HG03520 (cell line): ENCODE measurements around the gene C16orf86.
A peak's percentile ranks its signal among the peaks of the same experiment; 100 is the strongest.

ENCODE experiments used
- ATAC-seq: cut with Tn5 transposase; IDR thresholded peaks from one replicate; pipeline ENCODE4 v1.9.1; 2021; ENCODE audit warnings: mild to moderate bottlenecking, moderate library complexity; ENCODE audit not compliant: unreplicated experiment

The C16orf86 gene

DNA sequence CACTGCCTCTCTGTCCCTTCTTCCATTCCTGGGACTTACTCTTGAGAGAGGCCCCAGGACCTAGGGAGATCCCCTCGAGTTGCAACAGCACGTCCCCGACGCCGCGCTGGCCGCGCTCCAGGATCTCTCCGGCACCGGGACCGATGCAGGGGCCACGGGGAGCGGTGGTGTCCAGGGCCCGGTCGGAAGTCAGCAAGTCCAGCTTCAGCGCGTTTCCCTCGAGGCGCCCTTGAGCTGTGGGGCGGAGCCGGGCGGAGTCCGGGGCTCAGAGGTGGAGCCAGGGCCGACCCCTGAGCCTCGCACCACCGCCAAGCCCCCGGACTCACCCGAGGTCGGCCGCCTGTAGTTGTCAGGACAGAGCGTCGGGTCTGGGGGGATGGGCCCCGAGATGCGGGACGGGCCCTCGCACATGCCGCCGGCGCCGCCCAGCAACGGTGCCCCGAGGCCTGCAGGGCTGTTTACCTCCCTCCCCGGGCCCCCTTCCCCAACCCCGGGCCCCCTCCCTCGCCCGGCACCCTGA, 522 bp upstream of the C16orf86 start:
- no peak for ATAC-seq

DNA sequence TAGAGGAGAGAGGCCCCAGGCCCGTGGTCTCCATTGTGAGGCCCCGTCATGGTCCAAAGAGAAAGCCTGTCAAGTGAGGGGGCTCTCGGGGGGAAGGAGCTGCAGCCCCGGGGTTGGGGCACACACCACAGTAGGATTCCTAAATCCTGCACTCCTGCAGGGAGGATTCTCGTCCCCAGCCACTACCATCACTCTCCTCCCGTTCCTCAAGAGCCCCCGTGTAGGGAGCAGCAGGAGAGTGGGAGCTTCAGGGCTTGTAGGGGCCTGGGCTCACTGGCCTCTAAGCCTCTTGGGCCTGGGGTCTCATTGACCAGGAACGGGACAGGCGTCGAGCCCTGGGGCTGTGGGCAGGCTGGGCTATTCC, 821 bp downstream of the C16orf86 start:
- ATAC-seq = no peak

DNA sequence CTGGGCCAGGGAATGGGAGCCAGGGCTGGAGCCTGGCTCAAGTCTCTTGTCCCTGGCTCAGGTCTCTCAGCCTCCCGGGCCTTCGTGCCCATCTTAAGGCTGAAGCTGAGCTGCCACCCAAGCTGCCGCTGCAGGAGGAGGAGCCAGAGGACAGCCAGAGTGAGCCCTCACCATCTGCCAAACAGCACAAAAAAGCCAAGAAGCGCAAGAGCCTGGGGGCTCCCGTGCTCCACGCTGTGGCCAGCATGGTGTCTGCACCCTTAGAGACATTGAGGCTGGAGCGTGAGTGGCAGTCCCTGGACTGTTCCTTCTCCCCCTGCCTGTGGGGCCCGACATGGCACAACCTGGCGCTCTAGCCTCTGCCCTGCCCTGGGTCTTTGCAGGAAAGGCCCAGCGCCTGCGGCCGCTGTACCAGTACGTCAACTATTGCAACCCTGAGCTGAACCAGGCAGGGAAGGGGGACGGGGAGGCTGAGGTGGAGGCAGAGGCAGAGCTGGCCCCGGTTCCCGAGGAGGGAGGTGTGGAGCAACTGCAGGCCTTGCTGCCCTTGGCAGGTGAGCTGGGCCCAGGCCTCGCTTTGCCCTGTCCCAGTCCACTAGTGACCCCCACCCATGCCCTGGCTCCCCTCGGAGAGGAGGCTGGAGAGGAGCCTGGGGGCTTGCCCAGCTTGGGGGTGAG, 1.3 kb downstream of the C16orf86 start:
- peak; percentile 75 for ATAC-seq

DNA sequence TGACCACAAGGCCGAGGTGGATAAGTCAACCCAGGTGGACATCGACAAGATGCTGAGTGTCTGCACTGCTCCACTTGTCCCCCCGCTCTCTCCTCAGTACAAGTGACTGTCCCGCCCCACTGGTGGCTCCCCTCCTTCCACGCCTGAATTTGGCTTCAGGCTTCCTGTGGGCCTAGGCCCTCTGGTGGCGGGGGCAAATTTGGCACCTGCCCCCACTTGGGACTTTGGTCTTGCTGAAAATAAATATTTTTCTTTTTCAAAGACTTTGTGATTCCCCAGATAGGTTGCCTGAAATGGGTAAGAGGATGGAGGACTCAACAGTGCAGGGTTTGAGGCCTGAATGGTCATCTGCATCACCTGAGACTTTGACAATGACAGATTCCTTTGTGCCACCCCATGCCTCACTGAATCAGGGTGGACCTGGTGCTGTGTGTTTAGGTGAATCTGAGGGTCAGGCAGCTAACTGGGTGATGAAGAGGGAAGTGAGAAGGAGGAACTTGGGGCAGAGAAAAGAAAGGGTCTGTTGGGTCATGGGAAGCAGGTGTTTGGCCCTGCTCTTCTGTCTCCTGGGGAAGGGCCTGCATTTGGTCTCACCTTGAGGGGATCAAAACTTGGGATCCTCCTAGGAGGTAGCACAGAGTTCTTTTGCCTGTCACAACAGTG, 2.0 kb downstream of the C16orf86 start:
- ATAC-seq = no peak

DNA sequence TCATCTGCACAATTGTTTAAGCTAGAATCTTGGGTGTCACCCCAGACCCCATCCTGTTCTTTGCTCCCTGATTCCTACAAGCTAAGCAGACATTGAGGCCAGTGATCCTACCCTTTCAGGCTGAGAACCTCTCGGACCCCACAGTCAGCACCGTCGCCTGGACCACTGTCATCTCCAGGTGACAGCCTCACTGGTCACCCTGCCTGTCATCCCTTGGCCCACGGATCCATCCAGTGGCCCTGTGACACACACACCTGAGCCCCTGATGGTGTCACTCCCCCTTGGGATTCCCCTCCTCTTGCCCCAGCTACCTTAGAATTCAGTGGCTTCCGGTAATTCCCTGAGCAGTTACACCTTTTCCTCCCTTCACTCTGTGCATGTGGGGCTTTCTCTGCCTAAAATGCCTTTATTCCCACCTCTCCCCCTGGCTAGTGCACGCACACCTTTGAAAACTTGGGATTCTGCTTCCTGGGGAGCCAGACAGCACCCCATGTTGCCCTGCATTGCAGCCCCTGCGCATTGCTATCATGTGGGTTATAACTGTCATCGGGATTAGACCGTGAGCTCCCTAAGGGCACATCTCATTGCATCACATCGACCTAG, 3.0 kb downstream of the C16orf86 start:
- no peak for ATAC-seq

DNA sequence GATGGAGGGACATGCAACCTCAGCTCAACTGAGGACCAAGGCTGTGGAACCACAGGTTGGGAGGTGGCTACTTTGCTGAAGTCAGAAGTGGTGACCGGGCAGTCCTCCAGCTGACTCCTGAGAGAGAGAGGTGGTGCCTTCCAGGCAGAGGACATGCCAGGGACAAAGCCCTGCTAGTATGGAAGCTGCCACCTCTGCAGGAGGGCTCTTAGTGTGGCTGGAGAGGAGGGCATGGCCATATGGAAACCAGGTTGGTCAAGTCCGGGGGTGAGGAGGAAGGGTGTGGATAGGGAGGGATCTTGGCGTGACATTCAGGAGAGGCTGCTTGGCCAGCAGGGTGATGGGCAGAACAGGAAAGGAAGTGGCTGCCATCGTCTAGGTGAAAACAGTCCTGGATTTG, 5.7 kb downstream of the C16orf86 start:
- ATAC-seq = no peak

DNA sequence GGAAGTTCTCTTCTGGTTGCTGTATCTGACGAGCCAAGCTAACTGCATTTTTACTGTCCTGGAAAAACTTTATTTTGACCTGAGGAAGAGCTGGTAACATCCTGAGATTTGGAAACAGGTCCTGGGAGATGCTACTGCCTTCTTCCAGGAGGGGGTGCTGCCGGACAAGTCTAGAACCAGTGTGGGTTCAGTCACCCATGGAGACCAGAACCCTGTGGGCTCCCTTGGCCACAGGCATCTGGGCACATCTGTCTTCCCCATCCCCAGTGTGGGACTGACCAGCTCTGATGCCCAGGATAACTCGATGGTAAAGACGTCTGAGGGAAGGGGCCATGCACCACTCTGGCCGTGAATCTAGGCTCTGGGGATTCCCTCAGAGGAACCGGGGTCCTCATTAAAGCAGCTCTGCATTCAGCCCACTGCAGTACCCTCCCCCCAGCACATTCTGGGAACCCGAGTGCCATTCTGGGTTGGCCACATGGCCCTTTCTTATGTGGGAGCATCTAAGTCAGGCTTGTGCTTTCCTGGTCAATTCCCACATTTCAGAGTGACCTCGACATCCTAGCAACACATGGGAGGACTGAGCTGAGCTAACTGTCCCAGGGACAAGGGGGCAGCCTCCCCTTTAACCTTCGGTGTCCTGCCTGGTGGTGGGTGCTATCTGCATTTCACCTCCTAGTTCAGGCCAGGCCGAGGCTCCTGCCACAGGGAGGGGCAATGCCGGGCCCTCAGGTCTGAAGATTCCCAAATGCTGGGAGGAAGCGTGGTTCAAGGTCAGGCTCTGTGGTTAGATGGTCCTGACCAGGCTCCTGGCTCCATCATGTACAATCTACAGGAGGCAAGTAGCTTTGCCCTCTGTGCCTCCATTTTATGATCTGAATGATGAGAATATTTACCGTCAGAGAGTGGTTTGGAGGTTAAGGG, 6.4 kb downstream of the C16orf86 start:
- no peak for ATAC-seq

DNA sequence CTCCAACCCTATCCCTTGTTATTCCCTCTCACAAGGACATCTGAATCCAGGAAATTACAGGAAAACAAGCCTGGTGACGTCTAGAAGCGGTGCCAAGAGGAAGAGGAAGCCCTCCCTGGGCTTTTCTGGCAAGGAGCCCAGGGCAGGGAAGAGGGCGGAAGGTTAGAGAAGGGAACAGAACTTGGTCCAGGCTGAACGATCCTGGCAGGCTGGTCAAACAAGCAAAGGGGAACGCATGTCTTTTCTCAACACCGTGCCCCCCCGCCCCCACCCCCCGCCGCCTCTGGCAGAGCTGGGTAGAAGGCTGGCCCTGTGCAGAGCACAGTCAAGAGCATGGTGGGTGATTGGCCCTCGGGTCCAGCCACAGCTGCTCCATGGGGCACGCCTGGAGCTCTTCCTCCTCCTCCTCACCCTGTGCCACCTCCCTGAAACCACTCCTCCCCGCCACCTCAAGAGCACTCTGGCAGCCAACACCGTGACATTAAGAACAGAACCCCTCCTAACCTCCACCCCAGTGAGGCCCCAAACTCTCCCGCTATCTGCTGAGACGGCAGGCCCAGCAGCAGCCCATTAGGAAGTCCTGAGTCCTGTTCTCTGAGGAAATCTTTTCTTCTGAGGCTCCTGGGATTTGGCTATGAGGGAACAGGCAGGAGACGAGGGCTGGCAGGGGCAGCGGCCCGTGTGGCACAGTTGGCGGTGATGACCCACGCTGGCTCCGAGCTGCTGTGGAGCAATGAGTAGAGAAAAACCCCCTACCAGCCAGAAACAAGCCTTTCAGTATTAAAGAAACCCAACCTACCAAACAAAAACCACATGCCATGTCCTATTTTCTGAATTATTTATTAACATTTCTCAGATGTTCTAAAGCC, 7.3 kb downstream of the C16orf86 start:
- no peak for ATAC-seq

DNA sequence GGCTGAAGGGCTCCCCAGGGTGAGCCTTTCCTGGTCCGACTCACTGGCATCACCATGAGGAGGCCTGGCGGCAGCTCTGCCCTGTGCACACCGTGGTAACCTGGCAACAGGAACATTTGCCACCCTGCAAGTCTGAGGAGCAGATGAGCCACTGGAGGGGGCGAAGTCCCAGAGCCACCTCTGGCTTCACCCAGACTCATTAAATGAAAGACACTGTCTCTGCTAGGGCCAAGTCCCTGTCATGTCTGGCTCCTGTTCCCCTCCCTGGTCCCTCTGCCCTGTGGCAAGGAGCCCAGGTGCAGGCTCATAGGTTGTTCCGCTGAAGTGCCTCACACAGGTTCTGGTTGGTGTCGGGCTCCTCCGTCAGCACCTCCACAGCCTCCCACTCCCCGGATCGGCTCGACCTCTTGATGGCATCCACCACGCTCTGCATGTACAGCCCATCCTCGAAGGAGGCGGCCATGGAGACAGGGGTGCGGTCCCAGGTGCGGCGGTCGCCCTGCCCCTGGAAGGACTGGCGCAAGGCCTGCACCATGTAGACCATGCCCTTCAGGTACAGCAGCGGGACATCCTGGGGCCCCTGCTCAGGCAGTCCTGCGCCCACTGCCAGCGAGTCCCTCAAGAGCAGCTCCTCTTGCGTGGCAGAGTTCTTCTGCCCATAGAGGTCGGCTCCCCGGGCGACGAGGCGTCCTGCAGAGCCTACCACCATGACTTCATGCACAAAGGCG, 8.4 kb downstream of the C16orf86 start:
- no peak for ATAC-seq

DNA sequence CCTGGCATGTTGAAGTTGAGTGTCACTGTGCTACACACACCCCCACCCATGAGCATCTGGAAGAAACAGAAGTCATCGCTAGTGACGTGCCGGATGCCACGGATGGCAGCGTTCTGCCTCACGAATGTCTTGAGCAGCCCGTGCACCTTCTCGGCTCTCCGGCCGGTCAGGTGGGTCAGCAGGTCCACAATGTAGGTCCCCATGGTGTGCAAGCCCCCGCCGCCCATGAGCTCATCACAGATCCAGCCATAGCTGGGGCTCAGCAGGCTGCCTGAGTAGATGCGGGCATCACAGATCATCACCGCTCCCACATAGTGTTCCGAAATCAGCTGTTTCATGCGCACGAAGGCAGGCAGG, 8.9 kb downstream of the C16orf86 start:
- no peak for ATAC-seq

DNA sequence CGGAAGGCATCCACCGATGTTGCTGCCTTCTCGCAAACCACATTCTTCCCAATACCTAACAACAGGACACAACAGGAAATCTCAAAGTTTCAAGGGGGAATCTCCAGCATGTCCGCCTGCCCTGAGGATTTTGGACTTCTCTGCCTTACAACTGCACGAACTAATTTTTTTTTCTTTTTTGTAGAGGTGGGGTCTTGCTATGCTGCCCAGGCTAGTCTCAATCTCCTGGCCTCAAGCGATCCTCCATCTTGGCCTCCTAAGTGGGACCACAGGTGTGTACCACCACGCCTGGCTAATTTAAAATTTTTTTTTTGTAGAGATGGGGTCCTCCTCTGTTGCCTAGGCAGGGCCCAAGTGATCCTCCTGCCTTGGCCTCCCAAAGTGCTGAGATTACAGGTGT, 9.4 kb downstream of the C16orf86 start:
- ATAC-seq = no peak

DNA sequence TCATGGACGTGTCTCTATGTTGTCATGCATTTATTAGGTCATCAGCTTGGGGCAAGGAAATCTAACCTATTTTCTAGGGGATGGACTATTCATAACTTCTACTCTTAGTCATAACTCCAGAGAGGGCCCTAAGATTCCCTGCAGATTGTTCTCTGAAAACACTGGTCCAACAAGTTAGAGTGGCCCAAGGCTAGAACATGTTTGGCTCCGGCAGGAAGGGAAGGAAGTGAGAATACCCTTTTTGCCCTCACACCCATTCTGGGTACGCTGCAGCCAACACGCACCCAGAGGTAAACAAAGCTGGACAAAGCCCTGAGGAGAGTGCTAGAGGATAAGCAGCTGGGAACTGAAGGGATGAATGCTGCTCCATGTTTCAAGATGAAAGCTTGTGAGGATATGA, 9.9 kb downstream of the C16orf86 start:
- no peak for ATAC-seq

DNA sequence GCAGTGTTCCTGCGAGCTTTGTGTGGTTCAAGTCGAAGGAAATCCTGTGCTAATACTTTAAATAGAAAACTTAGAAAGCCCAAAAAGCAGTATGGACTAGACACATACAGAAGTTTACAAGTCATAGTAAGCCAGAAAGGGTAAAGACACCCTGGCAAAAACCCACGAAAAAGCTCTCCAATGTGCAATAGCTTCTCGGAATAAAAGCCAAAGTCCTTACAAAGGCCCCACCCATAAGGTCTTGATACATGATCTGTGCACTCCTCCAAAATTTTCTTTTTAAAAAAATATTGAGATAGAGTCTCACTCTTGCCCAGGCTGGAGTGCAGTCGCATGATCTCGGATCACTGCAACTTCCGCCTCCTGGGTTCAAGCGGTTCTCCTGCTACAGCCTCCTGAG, 10.3 kb downstream of the C16orf86 start:
- no peak for ATAC-seq

DNA sequence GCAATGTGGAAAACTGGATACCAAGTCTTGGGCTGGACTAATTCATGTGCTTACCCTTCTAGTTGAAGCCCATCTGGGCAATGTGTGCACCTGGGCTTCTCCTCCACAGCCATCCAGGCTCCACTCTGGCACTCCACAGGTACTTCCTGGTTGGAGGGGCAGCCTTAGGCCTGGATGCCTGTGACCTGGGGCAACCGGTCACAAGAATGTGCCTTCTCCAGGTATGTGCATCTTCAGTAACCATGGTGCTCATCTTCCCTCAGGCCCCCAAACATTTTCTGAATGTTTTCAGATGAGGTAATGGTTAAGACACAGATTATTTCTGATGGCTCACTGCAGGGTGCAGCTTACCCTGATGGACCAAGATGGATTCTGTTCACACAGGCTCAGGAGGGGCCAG, 11.1 kb downstream of the C16orf86 start:
- no peak for ATAC-seq

DNA sequence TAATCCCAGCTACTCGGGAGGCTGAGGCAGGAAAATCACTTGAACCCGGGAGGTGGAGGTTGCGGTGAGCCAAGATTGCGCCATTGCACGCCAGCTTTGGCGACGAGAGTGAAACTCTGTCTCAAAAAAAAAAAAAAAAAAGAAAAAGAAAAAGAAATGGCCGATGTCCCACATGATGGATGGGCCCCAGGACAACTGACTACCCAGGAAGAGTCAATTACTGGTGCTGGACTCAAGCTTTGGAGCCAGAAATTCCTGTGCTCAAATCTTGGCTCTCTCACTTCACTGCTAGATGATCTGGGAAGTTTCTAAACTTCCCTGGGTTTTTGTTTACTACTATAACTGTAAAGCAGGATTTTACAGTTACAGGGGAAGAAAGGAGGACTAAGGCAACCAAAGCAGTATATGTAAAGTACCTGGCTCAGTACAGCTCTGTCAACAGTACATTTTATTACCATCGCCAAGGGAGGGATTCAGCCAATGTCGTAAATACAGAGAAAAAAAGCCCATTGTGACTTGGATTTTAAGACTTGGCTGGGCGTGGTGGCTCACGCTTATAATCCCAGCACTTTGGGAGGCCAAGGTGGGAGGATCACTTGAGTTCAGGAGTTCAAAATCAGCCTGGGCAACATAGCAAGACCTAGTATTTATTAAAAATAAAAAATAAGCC, 11.9 kb downstream of the C16orf86 start:
- ATAC-seq = no peak

DNA sequence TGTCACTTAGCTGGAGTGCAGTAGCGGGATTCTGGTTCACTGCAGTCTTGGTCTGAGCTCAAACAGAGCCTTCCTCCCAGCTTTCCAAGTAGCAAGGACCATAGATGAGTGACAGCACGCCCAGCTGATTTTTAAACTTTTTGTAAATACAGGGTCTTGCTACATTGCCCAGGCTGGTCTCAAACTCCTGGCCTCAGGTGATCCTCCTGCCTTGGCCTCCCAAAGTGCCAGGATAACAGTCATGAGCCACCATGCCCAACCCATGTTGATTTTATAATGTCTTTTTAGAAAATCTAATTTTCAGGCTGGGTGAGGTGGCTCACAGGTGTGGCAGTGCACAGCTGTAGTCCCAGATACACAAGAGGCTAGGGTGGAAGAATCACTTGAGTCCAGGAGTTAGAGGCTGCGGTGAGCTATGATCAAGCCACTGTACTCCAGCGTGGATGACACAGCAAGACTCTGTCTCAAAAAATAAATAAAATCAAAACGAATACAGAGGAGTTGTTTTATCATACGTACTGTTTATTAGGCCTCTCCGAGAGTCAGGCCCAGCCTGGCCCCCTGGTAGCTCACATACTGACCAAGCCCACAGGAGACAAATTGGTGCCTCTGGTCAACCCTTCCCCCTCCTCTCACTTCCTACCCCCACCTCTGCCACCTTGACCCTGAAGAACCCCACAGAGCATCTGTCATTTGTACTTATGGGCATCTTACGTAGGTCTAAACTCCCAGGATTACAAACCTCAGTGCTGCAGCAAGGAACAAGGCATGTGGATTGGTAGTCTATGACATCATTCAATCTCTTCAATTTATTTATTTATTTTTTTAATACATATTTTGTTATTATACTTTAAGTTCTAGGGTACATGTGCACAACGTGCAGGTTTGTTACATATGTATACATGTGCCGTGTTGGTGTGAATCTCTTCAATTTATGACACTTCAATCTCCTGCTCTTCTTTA, 13.6 kb downstream of the C16orf86 start:
- ATAC-seq = no peak

DNA sequence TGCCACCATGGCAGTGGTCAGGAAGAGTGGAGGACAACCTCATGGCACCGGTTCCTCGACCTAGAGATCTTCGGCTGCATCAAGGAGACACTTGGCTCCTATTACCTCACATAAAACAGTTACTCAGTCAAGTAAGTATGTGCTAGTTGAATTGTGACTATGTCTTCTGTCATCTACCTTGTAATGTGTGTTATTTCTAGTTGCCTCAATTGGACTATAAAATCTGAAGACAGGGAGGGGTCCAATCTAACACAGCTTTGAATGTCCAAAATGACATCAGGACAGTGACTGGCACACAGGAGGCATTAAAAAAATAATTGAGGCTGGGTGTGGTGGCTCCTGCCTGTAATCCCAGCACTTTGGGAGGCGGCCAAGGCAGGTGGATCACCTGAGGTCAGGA, 17.2 kb downstream of the C16orf86 start:
- no peak for ATAC-seq
